Endothelial cell of umbilical vein (primary cell): ENCODE measurements around the gene INHBE. TPM values are rescaled to one million over a fixed set of nuclear protein-coding genes. Genes with fewer than 3 reads are reported as not detected.
A peak's percentile ranks its signal among the peaks of the same experiment; 100 is the strongest.
"Not testable (repeated sequence)": the region's sequence is repeated elsewhere in the genome, so short reads cannot be mapped to it uniquely, and the experiment has no call there.

Source experiments
- BruUV-seq: library from RNA; stranded (reverse); fragments of 400-500 nt; replicated peaks from 2 replicates; lab custom pipeline; 2021; lab: Mats Ljungman, UMichigan
- CTCF ChIA-PET: fragments of 300-600, 350-600 bp; sonication (Branson Sonifier 250); formaldehyde crosslinking; loops from one replicate; lab custom pipeline; 2021; ENCODE audit warnings: antibody characterized with exemption, inconsistent platforms; lab: Charles Lee
- POLR2A ChIA-PET: fragments of 300-600, 350-600 bp; sonication (Branson Sonifier 250); formaldehyde crosslinking; loops from one replicate; lab custom pipeline; 2021; ENCODE audit warnings: antibody characterized with exemption, inconsistent platforms; lab: Charles Lee
- DNase-seq: peaks from one replicate; pipeline ENCODE4 v3.0.0-alpha.2; 2011; ENCODE audit warnings: low read depth, low spot score
- FAIRE-seq: peaks from 2 replicates; lab custom pipeline; 2011; peaks lifted over from hg19 to GRCh38; lab: Jason Lieb, UNC
- H2AFZ ChIP-seq: 2 replicates; pipeline ENCODE4 v1.6.0; 2012; ENCODE audit warnings: low read depth, low read length, control low read depth, inconsistent platforms
- H3K27ac ChIP-seq: 2 replicates; pipeline ENCODE4 v1.5.1; 2011; ENCODE audit warnings: low read depth, mild to moderate bottlenecking, control low read depth, low read length, moderate library complexity; ENCODE audit not compliant: insufficient read depth
- H3K27me3 ChIP-seq, 2 experiments: 2 replicates each; pipeline versions ENCODE4 v1.6.0 to v1.6.1; 2011; ENCODE audit warnings: low read length in 2 of 2, mixed read lengths in 1 of 2; ENCODE audit not compliant: control insufficient read depth in 2 of 2, insufficient read depth in 2 of 2
- H3K36me3 ChIP-seq, 2 experiments: 2 replicates in 1 of 2; 3 replicates in 1 of 2; pipeline ENCODE4 v1.5.1; 2011; ENCODE audit warnings: low read length in 2 of 2, mild to moderate bottlenecking in 1 of 2, moderate library complexity in 1 of 2; ENCODE audit not compliant: control insufficient read depth in 2 of 2, insufficient read depth in 2 of 2; ENCODE audit errors: extremely low read depth in 1 of 2
- H3K4me1 ChIP-seq: 3 replicates; pipeline ENCODE4 v1.5.1; 2011; ENCODE audit warnings: mild to moderate bottlenecking, low read length; ENCODE audit not compliant: control insufficient read depth, insufficient read depth; ENCODE audit errors: extremely low read depth
- H3K4me2 ChIP-seq: 2 replicates; pipeline ENCODE4 v1.6.1; 2011; ENCODE audit warnings: low read length, control low read depth, mixed read lengths; ENCODE audit not compliant: insufficient read depth
- H3K4me3 ChIP-seq, 3 experiments: fragments of 200-600 bp in 1 of 3; sonication (generic), shearing (Covaris generic) in 1 of 3; replicated peaks in 1 of 3; 2 replicates each; pipeline ENCODE4 v1.5.1; 2011 to 2016; ENCODE audit warnings: control low read depth in 3 of 3, low read length in 3 of 3, mild to moderate bottlenecking in 2 of 3, inconsistent platforms in 1 of 3, low read depth in 1 of 3, moderate library complexity in 1 of 3; ENCODE audit not compliant: insufficient read depth in 1 of 3
- H3K79me2 ChIP-seq: 2 replicates; pipeline ENCODE4 v1.6.0; 2012; ENCODE audit warnings: low read length, inconsistent platforms; ENCODE audit not compliant: control insufficient read depth, insufficient read depth
- H3K9ac ChIP-seq: replicated peaks from 2 replicates; pipeline ENCODE3; 2011; ENCODE audit warnings: low read length, control low read depth; ENCODE audit not compliant: insufficient read depth; ENCODE audit errors: extremely low read depth
- H3K9me1 ChIP-seq: replicated peaks from 3 replicates; pipeline ENCODE4 v1.6.0; 2011; ENCODE audit warnings: mild to moderate bottlenecking, low read length; ENCODE audit not compliant: control insufficient read depth, insufficient read depth; ENCODE audit errors: extremely low read depth
- H3K9me3 ChIP-seq: replicated peaks from 2 replicates; pipeline ENCODE4 v1.5.1; 2012; ENCODE audit warnings: low read length, inconsistent platforms; ENCODE audit not compliant: control insufficient read depth, insufficient read depth
- H4K20me1 ChIP-seq: replicated peaks from 2 replicates; pipeline ENCODE3; 2011; ENCODE audit warnings: mild to moderate bottlenecking, low read length; ENCODE audit not compliant: control insufficient read depth, insufficient read depth; ENCODE audit errors: extremely low read depth
- EZH2 ChIP-seq: IDR thresholded peaks from 2 replicates; pipeline ENCODE4 v1.6.1; 2012; ENCODE audit warnings: borderline replicate concordance, low read depth, mild to moderate bottlenecking, moderate library complexity, low read length, inconsistent platforms; ENCODE audit not compliant: severe bottlenecking
- FOS ChIP-seq: IDR thresholded peaks from 2 replicates; pipeline ENCODE4 v1.6.1; 2011; ENCODE audit warnings: mild to moderate bottlenecking, low read length, moderate library complexity, borderline replicate concordance; ENCODE audit not compliant: insufficient read depth
- GATA2 ChIP-seq: IDR thresholded peaks from 2 replicates; pipeline ENCODE4 v1.7.0; 2011; ENCODE audit warnings: low read depth, mild to moderate bottlenecking, moderate library complexity, mixed read lengths, low read length; ENCODE audit not compliant: insufficient read length, insufficient read depth
- JUN ChIP-seq: IDR thresholded peaks from 2 replicates; pipeline ENCODE4 v1.6.1; 2011; ENCODE audit warnings: borderline replicate concordance, low read depth; ENCODE audit not compliant: insufficient read length, insufficient read depth
- MYC ChIP-seq: IDR thresholded peaks from one replicate; pipeline ENCODE4 v1.6.1; 2011; ENCODE audit warnings: mild to moderate bottlenecking, low read depth, low read length
- POLR2AphosphoS5 ChIP-seq: IDR thresholded peaks from 2 replicates; pipeline ENCODE4 v1.6.1; 2012; ENCODE audit warnings: low read depth, mild to moderate bottlenecking, control low read depth, low read length, moderate library complexity; ENCODE audit not compliant: insufficient read depth
- dilution Hi-C: fragments of 300-500 bp; cut with MboI; formaldehyde crosslinking; loops from one replicate; pipeline ENCODE4 v1.15.0; 2019; ENCODE audit warnings: low sequenced_read_pairs; ENCODE audit not compliant: extremely low pct_ligation_motif_present
- intact Hi-C: fragments of 100-400 bp; cut with micrococcal nuclease; formaldehyde crosslinking; loops from one replicate; pipeline ENCODE4 v1.10.0; 2022
- polyA plus RNA-seq, 4 experiments: library from polyadenylated mRNA; depleted of rRNA in 3 of 4; stranded (reverse) in 3 of 4; unstranded in 1 of 4; fragments of >200 nt; gene quantifications; 2 replicates each; pipeline versions ENCODE4 v1.2.1 to v1.2.3, GENCODE V29; 2011 to 2012; ENCODE audit warnings: missing spikeins in 1 of 4
- total RNA-seq: library from RNA; stranded (reverse); gene quantifications from 2 replicates; pipeline ENCODE4 v1.2.3, GENCODE V29; 2021
- TF ChIP-seq, protein P1 (sequence below): IDR thresholded peaks from 2 replicates; pipeline ENCODE4 v1.6.1; 2011; ENCODE audit not compliant: insufficient read depth, insufficient read length
- TF ChIP-seq, protein P2 (sequence below), 2 donors: IDR thresholded peaks; 1 replicate in 1 of 2; 2 replicates in 1 of 2; pipeline ENCODE4 v1.5.1; 2011; ENCODE audit warnings: low read length in 2 of 2, mild to moderate bottlenecking in 2 of 2, moderate library complexity in 2 of 2, control low read depth in 1 of 2, inconsistent platforms in 1 of 2, low read depth in 1 of 2; ENCODE audit not compliant: insufficient read depth in 1 of 2; ENCODE audit errors: extremely low read depth in 1 of 2

The INHBE gene
- total and polyA plus RNA-seq, 2 donors (not counting 3 experiments of a cell fraction or from before 2014, with no cell fraction given): not detected

DNA sequence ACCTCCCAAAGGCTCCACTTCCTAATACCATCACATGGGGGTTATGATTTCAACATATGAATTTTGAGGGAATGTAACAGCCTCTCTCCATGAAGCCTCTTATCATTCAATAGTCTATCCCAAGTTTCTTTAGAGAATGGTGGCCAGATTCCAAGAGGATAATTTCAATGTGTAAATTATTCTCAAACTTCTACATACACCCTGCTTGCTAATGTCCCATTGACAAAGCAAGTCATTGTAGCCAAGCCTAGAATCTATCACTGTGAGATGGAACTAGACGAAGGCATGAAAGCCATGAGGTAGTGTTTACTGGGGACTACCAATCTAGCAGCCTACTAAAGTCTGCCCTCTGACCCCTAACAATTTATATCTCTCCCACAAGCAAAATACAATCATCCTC is 16.7 kb upstream of the INHBE start:
- Histone ChIP-seq H3K9me1 (no peaks in the 10 kb centered on the region), H3K27me3 (peaks cover 0 to 2% of the 10 kb centered on the region in 2 experiments), H3K79me2 (no peaks in the 10 kb centered on the region), H4K20me1 (no peaks in the 10 kb centered on the region), H3K9ac (no peak overlapping the region), H3K9me3 (no peaks in the 10 kb centered on the region), H3K4me1 (no peaks in the 10 kb centered on the region), H3K4me3 (no peak overlapping the region), H3K4me2 (no peak overlapping the region), H3K27ac (no peak overlapping the region), H2AFZ (no peak overlapping the region), H3K36me3 (no peaks in the 10 kb centered on the region)
- dilution Hi-C loops (no loop called here), intact Hi-C loops (no loop called here)
- DNase-seq (no peak), FAIRE-seq (no peak)
- TF ChIP-seq GATA2: no peak
- TF ChIP-seq, protein P1, sequence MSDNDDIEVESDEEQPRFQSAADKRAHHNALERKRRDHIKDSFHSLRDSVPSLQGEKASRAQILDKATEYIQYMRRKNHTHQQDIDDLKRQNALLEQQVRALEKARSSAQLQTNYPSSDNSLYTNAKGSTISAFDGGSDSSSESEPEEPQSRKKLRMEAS: no peak
- ChIA-PET POLR2A (no interaction called here), CTCF (interaction anchor here (2.0 kb wide), 1 partner anchor 14 kb away, joined by 10 read pairs; no protein-coding TSS in a partner anchor)
- BruUV-seq: no TSS peak

DNA sequence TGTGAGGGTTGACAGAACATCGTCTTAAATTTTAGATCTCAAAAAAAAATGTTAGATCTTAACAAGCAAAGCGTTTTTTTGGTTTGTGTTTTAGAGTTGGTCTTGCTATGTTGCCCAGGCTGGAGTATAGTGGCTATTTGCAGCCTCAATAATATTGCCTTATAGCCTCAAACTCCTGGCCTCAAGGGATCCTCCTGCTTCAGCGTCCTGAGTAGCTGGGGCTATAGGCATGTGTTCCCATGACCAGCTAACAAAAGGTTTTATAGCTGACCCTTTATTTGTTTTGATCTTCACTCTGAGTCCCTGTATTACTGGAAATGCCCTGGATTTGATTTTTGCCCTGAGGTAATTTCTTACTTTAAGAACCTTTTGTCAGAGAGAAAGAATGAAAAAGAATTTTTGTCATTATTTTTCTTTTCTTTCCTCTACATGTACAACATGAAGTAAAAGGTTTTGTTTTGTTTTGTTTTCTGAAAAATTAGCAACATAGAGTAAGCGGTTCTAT is 15.3 kb upstream of the INHBE start:
- dilution Hi-C loops (no loop called here), intact Hi-C loops (no loop called here)
- Histone ChIP-seq H3K4me1 (no peaks in the 10 kb centered on the region), H3K27ac (no peak overlapping the region), H3K27me3 (peaks cover 0 to 2% of the 10 kb centered on the region in 2 experiments), H3K36me3 (no peaks in the 10 kb centered on the region), H3K9me3 (no peaks in the 10 kb centered on the region), H3K4me2 (no peak overlapping the region), H4K20me1 (no peaks in the 10 kb centered on the region), H2AFZ (no peak overlapping the region), H3K4me3 (no peak overlapping the region), H3K9me1 (no peaks in the 10 kb centered on the region), H3K79me2 (no peaks in the 10 kb centered on the region), H3K9ac (no peak overlapping the region)
- CTCF ChIA-PET: interaction anchor here (2.3 kb wide), 1 partner anchor 132 kb away, joined by 7 read pairs; no protein-coding TSS in a partner anchor
- DNase-seq: no peak
- POLR2A ChIA-PET: no interaction called here
- BruUV-seq: no TSS peak
- no peak for TF ChIP-seq JUN
- TF ChIP-seq EZH2: no peak
- TF ChIP-seq FOS: no peak
- TF ChIP-seq POLR2AphosphoS5: no peak
- TF ChIP-seq MYC: no peak
- TF ChIP-seq, protein P2, sequence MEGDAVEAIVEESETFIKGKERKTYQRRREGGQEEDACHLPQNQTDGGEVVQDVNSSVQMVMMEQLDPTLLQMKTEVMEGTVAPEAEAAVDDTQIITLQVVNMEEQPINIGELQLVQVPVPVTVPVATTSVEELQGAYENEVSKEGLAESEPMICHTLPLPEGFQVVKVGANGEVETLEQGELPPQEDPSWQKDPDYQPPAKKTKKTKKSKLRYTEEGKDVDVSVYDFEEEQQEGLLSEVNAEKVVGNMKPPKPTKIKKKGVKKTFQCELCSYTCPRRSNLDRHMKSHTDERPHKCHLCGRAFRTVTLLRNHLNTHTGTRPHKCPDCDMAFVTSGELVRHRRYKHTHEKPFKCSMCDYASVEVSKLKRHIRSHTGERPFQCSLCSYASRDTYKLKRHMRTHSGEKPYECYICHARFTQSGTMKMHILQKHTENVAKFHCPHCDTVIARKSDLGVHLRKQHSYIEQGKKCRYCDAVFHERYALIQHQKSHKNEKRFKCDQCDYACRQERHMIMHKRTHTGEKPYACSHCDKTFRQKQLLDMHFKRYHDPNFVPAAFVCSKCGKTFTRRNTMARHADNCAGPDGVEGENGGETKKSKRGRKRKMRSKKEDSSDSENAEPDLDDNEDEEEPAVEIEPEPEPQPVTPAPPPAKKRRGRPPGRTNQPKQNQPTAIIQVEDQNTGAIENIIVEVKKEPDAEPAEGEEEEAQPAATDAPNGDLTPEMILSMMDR (IDR thresholded peaks at IDR 0.05; ENCODE audit: extremely low read depth in 1 of 2, insufficient read depth in 1 of 2, low read depth in 1 of 2, low read length in 2 of 2): no peak
- peak; percentile 26 for FAIRE-seq

DNA sequence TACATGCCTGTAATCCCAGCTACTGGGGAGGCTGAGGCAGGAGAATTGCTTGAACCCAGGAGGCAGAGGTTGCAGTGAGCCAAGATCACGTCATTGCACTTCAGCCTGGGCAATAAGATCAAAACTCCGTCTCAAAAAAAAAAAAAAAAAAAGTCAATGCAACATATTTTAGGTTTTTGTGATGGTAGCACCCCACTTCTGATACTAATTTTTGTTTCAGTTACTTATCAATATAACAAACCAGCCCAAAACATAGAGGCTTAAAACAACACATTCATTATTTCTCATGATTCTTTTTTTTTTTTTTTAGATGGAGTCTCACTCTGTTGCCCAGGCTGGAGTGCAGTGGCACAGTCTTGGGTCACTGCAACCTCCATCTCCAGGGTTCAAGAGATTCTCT is 13.7 kb upstream of the INHBE start:
- H3K9me1 ChIP-seq, intact Hi-C loops, POLR2A ChIA-PET, DNase-seq, BruUV-seq, H3K4me2 ChIP-seq, H3K4me3 ChIP-seq, H3K4me1 ChIP-seq, H2AFZ ChIP-seq, FAIRE-seq, H3K36me3 ChIP-seq, H3K9me3 ChIP-seq, H3K9ac ChIP-seq, dilution Hi-C loops, H3K27me3 ChIP-seq, H3K27ac ChIP-seq, H4K20me1 ChIP-seq, H3K79me2 ChIP-seq: not testable (repeated sequence)
- CTCF ChIA-PET: interaction anchor here (2.3 kb wide), 1 partner anchor 134 kb away, joined by 7 read pairs; no protein-coding TSS in a partner anchor
